Mucosa of rectum (tissue), 2 donors: ENCODE results near the gene OR2M2.

Experiments
- H3K27ac ChIP-seq, 2 donors: one replicate each; pipeline ENCODE4 v1.7.0; 2013; ENCODE audit warnings: inconsistent platforms in 2 of 2, low read depth in 2 of 2, low read length in 2 of 2
- H3K27me3 ChIP-seq, 2 donors: one replicate each; pipeline ENCODE4 v1.7.0; 2013; ENCODE audit warnings: low read length in 2 of 2; ENCODE audit not compliant: control insufficient read depth in 2 of 2, insufficient read depth in 2 of 2
- H3K36me3 ChIP-seq, 2 donors: one replicate each; pipeline ENCODE4 v1.7.0; 2013; ENCODE audit warnings: low read length in 2 of 2; ENCODE audit not compliant: control insufficient read depth in 2 of 2, insufficient read depth in 2 of 2
- H3K4me1 ChIP-seq, 2 donors: one replicate each; pipeline ENCODE4 v1.7.0; 2013; ENCODE audit warnings: low read length in 2 of 2, mild to moderate bottlenecking in 1 of 2; ENCODE audit not compliant: control insufficient read depth in 2 of 2, insufficient read depth in 2 of 2
- H3K4me3 ChIP-seq, 2 donors: one replicate each; pipeline ENCODE4 v1.7.0; 2013; ENCODE audit warnings: low read length in 2 of 2
- H3K9ac ChIP-seq, 2 donors: one replicate each; pipeline ENCODE4 v1.7.0; 2013; ENCODE audit warnings: low read length in 2 of 2, low read depth in 1 of 2, mild to moderate bottlenecking in 1 of 2
- H3K9me3 ChIP-seq, 2 donors: one replicate each; pipeline ENCODE4 v1.7.0; 2013; ENCODE audit warnings: low read length in 2 of 2; ENCODE audit not compliant: control insufficient read depth in 2 of 2
- donor health status: healthy.
- donor health status: Normal muscosa, but diverticular disease.

The OR2M2 gene

GRCh38 chr1:248165186-248165585 is 9.4 kb upstream of the OR2M2 start:
- no peaks in the 10 kb centered on the region for H3K4me1 ChIP-seq
- no peak overlapping the region for H3K27ac ChIP-seq
- H3K9me3 ChIP-seq = no peaks in the 10 kb centered on the region
- no peak overlapping the region for H3K9ac ChIP-seq
- H3K36me3 ChIP-seq = no peaks in the 10 kb centered on the region
- no peak overlapping the region for H3K4me3 ChIP-seq
- H3K27me3 ChIP-seq = no peaks in the 10 kb centered on the region

- Histone ChIP-seq H3K27ac (no peak overlapping the region), H3K4me1 (no peaks in the 10 kb centered on the region), H3K9me3 (peaks cover 0 to 3% of the 10 kb centered on the region in 2 donors), H3K4me3 (no peak overlapping the region), H3K36me3 (no peaks in the 10 kb centered on the region), H3K27me3 (no peaks in the 10 kb centered on the region), H3K9ac (no peak overlapping the region)
Measured at GRCh38 chr1:248183996-248184395, 9.4 kb downstream of the OR2M2 start.

GRCh38 chr1:248187363-248187762 is 12.7 kb downstream of the OR2M2 start:
- Histone ChIP-seq H3K27ac (no peak overlapping the region), H3K4me1 (no peaks in the 10 kb centered on the region), H3K9me3 (no peaks in the 10 kb centered on the region), H3K4me3 (no peak overlapping the region), H3K9ac (no peak overlapping the region), H3K27me3 (no peaks in the 10 kb centered on the region), H3K36me3 (no peaks in the 10 kb centered on the region)

GRCh38 chr1:248189026-248189425 is 14.4 kb downstream of the OR2M2 start:
- Histone ChIP-seq H3K4me3 (no peak overlapping the region), H3K9ac (no peak overlapping the region), H3K27me3 (no peaks in the 10 kb centered on the region), H3K36me3 (no peaks in the 10 kb centered on the region), H3K9me3 (no peaks in the 10 kb centered on the region), H3K27ac (no peak overlapping the region), H3K4me1 (no peaks in the 10 kb centered on the region)

- Histone ChIP-seq H3K4me1 (no peaks in the 10 kb centered on the region), H3K27ac (no peak overlapping the region), H3K27me3 (no peaks in the 10 kb centered on the region), H3K4me3 (no peak overlapping the region), H3K36me3 (no peaks in the 10 kb centered on the region), H3K9ac (no peak overlapping the region), H3K9me3 (no peaks in the 10 kb centered on the region)
Measured at GRCh38 chr1:248194117-248194516, 19.5 kb downstream of the OR2M2 start.

- no peak within 1 kb of the TSS for H3K27ac ChIP-seq
- H3K4me1 ChIP-seq = no peaks in the 10 kb centered on the region
- H3K9me3 ChIP-seq = no peaks in the 10 kb centered on the region
- no peak within 1 kb of the TSS for H3K4me3 ChIP-seq
- no peak within 1 kb of the TSS for H3K9ac ChIP-seq
- H3K36me3 ChIP-seq = no peaks in the 10 kb centered on the region
- H3K27me3 ChIP-seq = no peaks in the 10 kb centered on the region
Measured at GRCh38 chr1:248196965-248197364, 22.3 kb downstream of the OR2M2 start, which contains the start of gene OR2M3. OR2M3 (plus strand) TSS chr1:248197265; CDS start chr1:248203068, 5,803 bp downstream.

- Histone ChIP-seq H3K9me3 (peaks cover 0 to 2% of the 10 kb centered on the region in 2 donors), H3K4me3 (no peak overlapping the region), H3K9ac (no peak overlapping the region), H3K27me3 (no peaks in the 10 kb centered on the region), H3K36me3 (no peaks in the 10 kb centered on the region), H3K4me1 (no peaks in the 10 kb centered on the region), H3K27ac (no peak overlapping the region)
Measured at GRCh38 chr1:248215880-248216279, 41.3 kb downstream of the OR2M2 start.

- H3K9ac ChIP-seq = no peak overlapping the region
- no peak overlapping the region for H3K27ac ChIP-seq
- H3K36me3 ChIP-seq = no peaks in the 10 kb centered on the region
- no peaks in the 10 kb centered on the region for H3K4me1 ChIP-seq
- peaks cover 8 to 12% of the 10 kb centered on the region in 2 donors for H3K9me3 ChIP-seq
- H3K4me3 ChIP-seq = no peak overlapping the region
- H3K27me3 ChIP-seq = no peaks in the 10 kb centered on the region
Measured at GRCh38 chr1:248225537-248225936, 50.9 kb downstream of the OR2M2 start.

GRCh38 chr1:248229360-248229908 is 54.8 kb downstream of the OR2M2 start:
- H3K4me3 ChIP-seq = no peak overlapping the region
- peaks cover 8 to 10% of the 10 kb centered on the region in 2 donors for H3K9me3 ChIP-seq
- no peak overlapping the region for H3K27ac ChIP-seq
- H3K9ac ChIP-seq = no peak overlapping the region
- H3K27me3 ChIP-seq = no peaks in the 10 kb centered on the region
- H3K4me1 ChIP-seq = no peaks in the 10 kb centered on the region
- H3K36me3 ChIP-seq = no peaks in the 10 kb centered on the region
